Gastroesophageal sphincter (tissue), 4 donors: ENCODE data around the gene SDF2. TPM values are rescaled to one million over a fixed set of nuclear protein-coding genes. Genes with fewer than 3 reads are reported as not detected.

Experiments used
- ATAC-seq: fragments of 150-250 bp; one replicate; pipeline ENCODE4 v1.9.1; 2016; ENCODE audit warnings: mild to moderate bottlenecking, moderate library complexity
- H3K27ac ChIP-seq, 4 donors: fragments of 200-600 bp; sonication (generic) in 3 of 4; 1 replicate in 3 of 4; 2 replicates in 1 of 4; pipeline ENCODE4 v1.5.1; 2016 to 2019
- H3K27me3 ChIP-seq: fragments of 200-600 bp; sonication (generic); one replicate; pipeline ENCODE4 v1.5.1; 2019
- H3K36me3 ChIP-seq, 2 donors: fragments of 200-600 bp; sonication (generic); one replicate each; pipeline ENCODE4 v1.5.1; 2019; ENCODE audit warnings: control low read depth in 1 of 2
- H3K4me1 ChIP-seq, 3 donors: fragments of 200-600 bp; sonication (generic); 1 replicate in 2 of 3; 2 replicates in 1 of 3; pipeline ENCODE4 v1.5.1; 2016 to 2019; ENCODE audit warnings: control low read depth in 2 of 3
- H3K4me3 ChIP-seq, 2 donors: fragments of 200-600 bp; sonication (generic); one replicate each; pipeline ENCODE4 v1.5.1; 2019; ENCODE audit warnings: mild to moderate bottlenecking in 1 of 2, moderate library complexity in 1 of 2
- H3K9me3 ChIP-seq, 3 donors: fragments of 200-600 bp; sonication (generic); one replicate each; pipeline ENCODE4 v1.5.1; 2017 to 2019; ENCODE audit warnings: control low read depth in 2 of 3
- CTCF ChIP-seq, 4 experiments: fragments of 200-600 bp in 2 of 4; fragments of 450-650 bp in 2 of 4; sonication (generic) in 1 of 4; IDR thresholded peaks; one replicate each; pipeline ENCODE4 v1.5.1; 2017 to 2019; ENCODE audit warnings: antibody characterized with exemption in 4 of 4, mild to moderate bottlenecking in 2 of 4, moderate library complexity in 2 of 4
- EP300 ChIP-seq: sonication (generic); formaldehyde crosslinking; IDR thresholded peaks from one replicate; pipeline ENCODE4 v1.6.1; 2017; ENCODE audit warnings: antibody characterized with exemption, mild to moderate bottlenecking
- POLR2A ChIP-seq, 2 donors: fragments of 450-650 bp; IDR thresholded peaks; one replicate each; pipeline ENCODE4 v1.6.1; 2017; ENCODE audit warnings: antibody characterized with exemption in 2 of 2, mild to moderate bottlenecking in 2 of 2, moderate library complexity in 1 of 2
- POLR2AphosphoS5 ChIP-seq: sonication (generic); formaldehyde crosslinking; IDR thresholded peaks from one replicate; pipeline ENCODE4 v1.6.1; 2017; ENCODE audit warnings: antibody characterized with exemption
- WGBS, 2 donors: methylation state at CpG; one replicate each; pipeline ENCODE4 v1.1.5; 2018; ENCODE audit warnings: low coverage in 1 of 2; 5-methylcytosine and 5-hydroxymethylcytosine counted together
- total RNA-seq, 4 donors: library from RNA; depleted of rRNA; stranded (reverse); fragments of >200 nt; gene quantifications; one replicate each; pipeline ENCODE4 v1.1.0, GENCODE V29; 2016

Gene SDF2
- total RNA-seq, 4 donors from 2014 or later = 29.5 to 43.2 (median 36.1) TPM

- Histone ChIP-seq H3K27me3 (no peaks in the 10 kb centered on the region), H3K4me1 (no peaks in the 10 kb centered on the region), H3K27ac (no peak overlapping the region), H3K9me3 (no peaks in the 10 kb centered on the region), H3K4me3 (no peak overlapping the region), H3K36me3 (peaks cover 6 to 99% of the 10 kb centered on the region in 2 donors)
- WGBS, 2 donors = 74 to 94% methylated on average over 2 to 4 of the region's 4 CpGs
- TF ChIP-seq POLR2AphosphoS5 = no peak
- no peak for TF ChIP-seq EP300
- no peak for TF ChIP-seq CTCF (IDR thresholded peaks at IDR 0.05)
- TF ChIP-seq POLR2A (IDR thresholded peaks at IDR 0.05) = no peak
- ATAC-seq = no peak
Observed at GRCh38 chr17:28626818-28627217, 34.9 kb downstream of the SDF2 start.

DNA sequence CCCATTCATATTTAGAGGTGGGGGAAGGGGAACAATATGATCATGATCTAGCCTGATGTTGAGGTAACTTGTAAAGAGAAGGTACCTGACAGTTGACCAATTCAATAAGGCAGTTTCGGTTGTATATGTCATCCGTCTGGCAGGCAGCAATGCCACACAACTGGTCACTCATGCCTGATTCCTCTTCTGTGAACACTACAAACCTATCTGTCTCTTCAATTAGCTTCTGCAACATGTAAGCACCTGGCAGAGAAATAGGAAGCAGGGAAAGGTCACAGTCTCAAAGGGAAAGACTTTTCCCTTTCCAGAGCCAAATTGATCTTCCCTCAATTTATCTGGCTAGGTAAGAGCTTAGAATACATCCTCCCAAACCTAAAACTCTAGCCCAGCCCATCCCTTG, 37.6 kb downstream of the SDF2 start:
- peaks cover 21 to 99% of the 10 kb centered on the region in 2 donors for H3K36me3 ChIP-seq
- TF ChIP-seq POLR2A (IDR thresholded peaks at IDR 0.05) (no peak), EP300 (no peak), POLR2AphosphoS5 (no peak), CTCF (IDR thresholded peaks at IDR 0.05) (no peak)
- no peaks in the 10 kb centered on the region for H3K4me1 ChIP-seq
- no peak for ATAC-seq
- H3K4me3 ChIP-seq = no peak overlapping the region
- no peak overlapping the region for H3K27ac ChIP-seq
- no peaks in the 10 kb centered on the region for H3K9me3 ChIP-seq
- 100% methylated on average over 1 to 2 of the region's 2 CpGs for WGBS, 2 donors
- H3K27me3 ChIP-seq = no peaks in the 10 kb centered on the region

DNA sequence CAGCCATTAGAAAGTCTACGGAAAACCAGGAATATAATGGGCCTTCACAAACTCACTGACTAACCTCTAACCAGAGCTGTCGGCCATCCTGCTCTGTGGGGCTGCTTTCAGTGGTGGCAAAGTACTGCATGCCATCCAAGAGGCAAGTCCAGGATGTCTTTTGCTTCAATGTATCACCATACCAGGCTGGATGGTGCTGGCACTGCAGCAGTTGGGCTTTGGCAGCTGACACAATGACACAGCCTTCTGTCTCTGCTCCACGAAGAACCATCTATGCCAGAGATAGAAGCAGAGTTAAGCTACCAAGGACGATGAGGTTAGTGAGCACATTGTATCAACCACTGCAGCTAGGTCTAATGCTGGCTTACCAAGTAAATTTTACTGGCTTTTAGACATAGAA, 38.0 kb downstream of the SDF2 start:
- TF ChIP-seq EP300 (no peak), POLR2A (IDR thresholded peaks at IDR 0.05) (no peak), CTCF (IDR thresholded peaks at IDR 0.05) (no peak), POLR2AphosphoS5 (no peak)
- H3K27me3 ChIP-seq = no peaks in the 10 kb centered on the region
- no peak for ATAC-seq
- no peak overlapping the region for H3K4me3 ChIP-seq
- no peaks in the 10 kb centered on the region for H3K9me3 ChIP-seq
- no peaks in the 10 kb centered on the region for H3K4me1 ChIP-seq
- no peak overlapping the region for H3K27ac ChIP-seq
- H3K36me3 ChIP-seq = peaks cover 21 to 99% of the 10 kb centered on the region in 2 donors
- WGBS, 2 donors = 83 to 100% methylated on average over 1 to 2 of the region's 4 CpGs

DNA sequence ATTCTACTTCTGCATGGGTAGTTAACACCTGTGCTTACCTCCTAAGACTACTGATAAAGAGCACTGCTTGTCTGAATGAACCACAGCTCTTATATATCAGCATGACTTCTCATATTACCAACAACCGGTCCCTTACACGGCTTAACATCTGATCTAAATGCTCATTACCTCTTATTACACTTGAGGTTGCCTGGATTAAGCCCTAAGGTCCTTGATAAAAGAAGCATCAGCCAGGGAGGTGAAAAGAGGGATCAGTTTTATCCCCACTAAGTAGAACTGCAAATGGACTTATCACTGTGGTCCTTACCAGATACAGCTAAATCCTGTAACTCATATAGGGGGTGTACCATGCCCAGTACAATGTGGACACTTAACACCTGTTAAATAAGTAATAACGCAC, 39.5 kb downstream of the SDF2 start:
- Histone ChIP-seq H3K27ac (no peak overlapping the region), H3K4me3 (no peak overlapping the region), H3K36me3 (peaks cover 24 to 99% of the 10 kb centered on the region in 2 donors), H3K27me3 (no peaks in the 10 kb centered on the region), H3K9me3 (no peaks in the 10 kb centered on the region), H3K4me1 (no peaks in the 10 kb centered on the region)
- no peak for ATAC-seq
- 85 to 91% methylated on average over 1 to 3 of the region's 3 CpGs for WGBS, 2 donors
- TF ChIP-seq EP300 = no peak
- TF ChIP-seq CTCF (IDR thresholded peaks at IDR 0.05) = no peak
- TF ChIP-seq POLR2A (IDR thresholded peaks at IDR 0.05) = no peak
- no peak for TF ChIP-seq POLR2AphosphoS5

GRCh38 chr17:28620010-28620409, 41.7 kb downstream of the SDF2 start:
- Histone ChIP-seq H3K9me3 (no peaks in the 10 kb centered on the region), H3K36me3 (peaks cover 24 to 100% of the 10 kb centered on the region in 2 donors), H3K27me3 (no peaks in the 10 kb centered on the region), H3K4me1 (no peaks in the 10 kb centered on the region), H3K27ac (no peak overlapping the region), H3K4me3 (no peak overlapping the region)
- no peak for ATAC-seq
- 37 to 83% methylated on average over 2 of the region's 2 CpGs for WGBS, 2 donors
- no peak for TF ChIP-seq EP300
